ENCODE results near the gene MYZAP.

DNA sequence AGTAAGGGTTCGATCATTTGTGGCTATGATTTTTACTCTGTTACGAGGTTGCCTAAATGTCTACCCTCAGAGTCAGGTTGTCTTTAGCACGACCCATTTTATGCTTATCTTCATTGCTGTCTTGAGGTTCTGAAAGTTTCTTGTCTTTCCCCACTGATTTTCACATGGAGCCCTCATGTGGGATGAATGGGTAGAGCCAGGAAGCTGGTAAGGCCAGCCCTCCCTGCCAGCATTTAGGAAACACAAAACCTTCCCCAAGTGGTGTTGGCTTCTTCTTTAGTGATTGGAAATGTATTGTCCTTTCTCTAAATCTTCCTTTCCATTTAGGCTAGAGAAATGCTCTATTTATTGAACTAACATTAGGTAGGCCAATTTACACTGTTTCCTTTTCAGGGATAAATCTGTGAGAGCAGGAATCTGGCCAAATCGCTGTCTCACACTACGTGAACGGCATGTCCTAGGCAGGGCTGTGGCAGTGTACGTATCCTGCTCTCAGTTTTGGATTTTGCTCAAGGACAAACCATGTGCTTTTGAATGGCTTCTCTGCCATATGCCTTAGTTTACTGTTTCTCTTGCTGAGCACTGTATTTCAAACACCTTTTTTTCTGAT is 43.7 kb downstream of the MYZAP start:
- TF ChIP-seq, protein P1, sequence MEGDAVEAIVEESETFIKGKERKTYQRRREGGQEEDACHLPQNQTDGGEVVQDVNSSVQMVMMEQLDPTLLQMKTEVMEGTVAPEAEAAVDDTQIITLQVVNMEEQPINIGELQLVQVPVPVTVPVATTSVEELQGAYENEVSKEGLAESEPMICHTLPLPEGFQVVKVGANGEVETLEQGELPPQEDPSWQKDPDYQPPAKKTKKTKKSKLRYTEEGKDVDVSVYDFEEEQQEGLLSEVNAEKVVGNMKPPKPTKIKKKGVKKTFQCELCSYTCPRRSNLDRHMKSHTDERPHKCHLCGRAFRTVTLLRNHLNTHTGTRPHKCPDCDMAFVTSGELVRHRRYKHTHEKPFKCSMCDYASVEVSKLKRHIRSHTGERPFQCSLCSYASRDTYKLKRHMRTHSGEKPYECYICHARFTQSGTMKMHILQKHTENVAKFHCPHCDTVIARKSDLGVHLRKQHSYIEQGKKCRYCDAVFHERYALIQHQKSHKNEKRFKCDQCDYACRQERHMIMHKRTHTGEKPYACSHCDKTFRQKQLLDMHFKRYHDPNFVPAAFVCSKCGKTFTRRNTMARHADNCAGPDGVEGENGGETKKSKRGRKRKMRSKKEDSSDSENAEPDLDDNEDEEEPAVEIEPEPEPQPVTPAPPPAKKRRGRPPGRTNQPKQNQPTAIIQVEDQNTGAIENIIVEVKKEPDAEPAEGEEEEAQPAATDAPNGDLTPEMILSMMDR (IDR thresholded peaks at IDR 0.05): no peak
- TF ChIP-seq EP300 (IDR thresholded peaks at IDR 0.05): no peak

All from ovary (tissue), 3 donors.